Activated T-cell treated with anti-CD3 and anti-CD28 coated beads for 1 hour (primary cell): Measurements from ENCODE around the gene ZFPL1.

Source experiments
- DNase-seq: peaks from one replicate; pipeline ENCODE4 v3.0.0-alpha.2; 2020; ENCODE audit warnings: low read depth

Gene ZFPL1

GRCh38 chr11:65083834-65084597 is at the start of gene ZFPL1, which contains the start of gene CDCA5:
Gene ZFPL1, plus strand, starts transcription at chr11:65084222. Its CDS starts 477 bp downstream, at chr11:65084699.
Gene CDCA5, minus strand, starts transcription at chr11:65084040. Its CDS starts 62 bp downstream, at chr11:65083978.
- DNase-seq, result peak; percentile 93

- no peak for DNase-seq
Measured at GRCh38 chr11:65034423-65034822, 49.6 kb upstream of the ZFPL1 start.

- DNase-seq, result no peak
Measured at GRCh38 chr11:65035579-65035978, 48.4 kb upstream of the ZFPL1 start.

GRCh38 chr11:65036931-65037330 is 47.1 kb upstream of the ZFPL1 start:
- DNase-seq, result no peak

GRCh38 chr11:65040520-65040846 is 43.5 kb upstream of the ZFPL1 start:
- DNase-seq, result no peak

GRCh38 chr11:65040847-65041622 is 43.0 kb upstream of the ZFPL1 start, which contains the start of gene SAC3D1:
Gene SAC3D1, plus strand, starts transcription at chr11:65041210. Its CDS starts 83 bp downstream, at chr11:65041293.
- peak; percentile 76 for DNase-seq

GRCh38 chr11:65042891-65043290 is 41.1 kb upstream of the ZFPL1 start:
- no peak for DNase-seq

GRCh38 chr11:65043881-65044501 is 40.0 kb upstream of the ZFPL1 start:
- DNase-seq, result no peak

GRCh38 chr11:65045061-65045460 is 39.0 kb upstream of the ZFPL1 start:
- no peak for DNase-seq

GRCh38 chr11:65045728-65046127 is 38.3 kb upstream of the ZFPL1 start:
- no peak for DNase-seq

GRCh38 chr11:65047581-65048422 is 36.2 kb upstream of the ZFPL1 start:
- no peak for DNase-seq

- DNase-seq, result no peak
Measured at GRCh38 chr11:65051398-65051858, 32.6 kb upstream of the ZFPL1 start.

- DNase-seq, result no peak
Measured at GRCh38 chr11:65053827-65054508, 30.1 kb upstream of the ZFPL1 start.

- DNase-seq, result no peak
Measured at GRCh38 chr11:65055538-65055937, 28.5 kb upstream of the ZFPL1 start.

- no peak for DNase-seq
Measured at GRCh38 chr11:65056999-65057398, 27.0 kb upstream of the ZFPL1 start.

- no peak for DNase-seq
Measured at GRCh38 chr11:65057526-65057925, 26.5 kb upstream of the ZFPL1 start.

- DNase-seq, result no peak
Measured at GRCh38 chr11:65058012-65058411, 26.0 kb upstream of the ZFPL1 start.

- DNase-seq, result no peak
Measured at GRCh38 chr11:65058419-65059054, 25.5 kb upstream of the ZFPL1 start, which contains the start of gene NAALADL1. Gene NAALADL1, minus strand, starts transcription at chr11:65058553. Its CDS starts 32 bp downstream, at chr11:65058521.

- DNase-seq, result no peak
Measured at GRCh38 chr11:65059523-65059922, 24.5 kb upstream of the ZFPL1 start.
